GM08714 (cell line): Measurements from ENCODE around the gene SNED1.

Experiments
- H3K4me3 ChIP-seq: fragments of 200-500 bp; sonication (Bioruptor generic); 2 replicates; pipeline ENCODE4 v1.5.1; 2014; ENCODE audit warnings: mild to moderate bottlenecking, low read length, inconsistent platforms
- ZNF274 ChIP-seq: IDR thresholded peaks from 2 replicates; pipeline ENCODE4 v1.6.1; 2012; ENCODE audit warnings: mild to moderate bottlenecking, low read depth, low read length

The SNED1 gene

DNA sequence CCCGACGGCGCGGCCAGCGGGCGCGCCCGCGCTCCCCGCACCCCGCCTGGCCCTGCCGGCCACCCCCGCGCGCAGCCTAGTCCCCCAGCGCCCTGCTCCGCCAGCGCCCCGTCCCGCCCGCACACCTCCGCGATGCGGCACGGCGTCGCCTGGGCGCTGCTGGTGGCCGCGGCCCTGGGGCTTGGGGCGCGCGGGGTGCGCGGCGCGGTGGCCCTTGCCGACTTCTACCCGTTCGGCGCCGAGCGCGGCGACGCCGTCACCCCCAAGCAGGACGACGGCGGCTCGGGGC lies 232 bp downstream of the SNED1 start:
- no peak for TF ChIP-seq ZNF274
- no peak overlapping the region for H3K4me3 ChIP-seq

DNA sequence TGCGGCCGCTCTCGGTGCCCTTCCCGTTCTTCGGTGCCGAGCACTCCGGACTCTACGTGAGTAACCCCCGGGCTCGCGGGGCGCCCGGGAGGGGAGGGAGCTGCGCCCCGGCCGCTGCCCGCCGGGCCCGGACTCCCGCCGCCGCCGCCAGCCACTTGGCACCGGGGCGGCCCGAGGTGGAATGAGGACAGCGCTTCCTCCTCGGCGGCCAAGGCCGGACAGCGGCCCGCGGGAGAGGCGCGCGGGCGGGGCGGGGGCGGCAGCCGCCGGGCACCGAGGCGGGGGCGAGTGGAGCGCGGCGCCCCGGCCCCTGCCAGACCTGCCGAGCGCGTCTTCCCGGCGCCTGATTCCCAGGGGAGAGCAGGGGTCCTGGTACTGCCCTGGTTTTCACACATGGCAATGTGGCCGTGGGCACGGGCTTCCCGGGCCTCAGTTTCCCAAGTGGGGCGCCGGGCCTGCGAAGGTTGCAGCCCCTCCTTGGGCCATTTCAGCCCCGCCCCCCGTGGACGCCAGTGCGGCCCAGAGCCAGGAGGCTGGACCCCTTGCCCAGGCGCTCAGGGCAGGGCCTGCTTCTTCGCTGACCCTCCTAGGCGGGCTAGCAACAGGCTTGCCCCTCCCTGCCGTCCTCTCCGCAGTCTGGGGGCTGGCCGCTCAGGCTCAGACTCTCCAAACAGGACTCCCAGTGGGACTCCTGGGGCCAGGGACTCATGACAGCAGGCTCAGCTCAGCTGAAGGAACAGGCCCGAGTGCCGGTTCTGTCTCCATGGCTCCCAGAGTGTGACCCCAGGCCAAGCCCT lies 775 bp downstream of the SNED1 start:
- no peak for TF ChIP-seq ZNF274
- no peak overlapping the region for H3K4me3 ChIP-seq

DNA sequence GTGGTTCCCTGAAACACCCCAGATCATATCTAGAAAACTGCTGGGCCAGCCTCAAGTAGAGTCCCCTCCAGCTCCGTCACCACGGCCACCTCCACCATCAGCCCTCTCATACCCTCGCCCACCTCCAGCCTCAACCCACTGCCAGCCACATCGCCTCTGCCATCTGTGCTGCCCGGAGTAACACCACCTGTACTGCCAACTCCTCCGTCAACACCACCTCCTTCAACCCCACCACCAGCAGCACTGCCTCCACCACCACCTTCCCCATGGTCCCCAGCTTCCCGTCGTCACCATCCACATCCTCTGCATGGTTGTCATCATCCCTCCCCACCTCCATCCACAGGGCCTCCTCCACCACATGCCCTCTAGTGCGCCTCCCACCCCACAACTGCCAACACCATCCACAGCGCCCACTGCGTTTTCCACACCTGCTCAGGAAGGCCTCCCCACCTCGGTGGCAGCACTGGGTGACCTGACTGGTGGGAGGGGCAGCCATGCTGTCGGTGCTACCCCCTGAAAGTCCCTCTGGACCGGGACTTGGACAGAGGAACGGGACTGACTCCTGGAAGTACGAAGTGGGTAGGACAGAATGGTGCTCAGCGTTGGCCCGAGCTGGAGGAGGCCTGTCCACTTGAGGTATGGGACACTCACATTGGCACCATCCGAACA lies 1.6 kb downstream of the SNED1 start:
- H3K4me3 ChIP-seq, result no peak overlapping the region
- no peak for TF ChIP-seq ZNF274

DNA sequence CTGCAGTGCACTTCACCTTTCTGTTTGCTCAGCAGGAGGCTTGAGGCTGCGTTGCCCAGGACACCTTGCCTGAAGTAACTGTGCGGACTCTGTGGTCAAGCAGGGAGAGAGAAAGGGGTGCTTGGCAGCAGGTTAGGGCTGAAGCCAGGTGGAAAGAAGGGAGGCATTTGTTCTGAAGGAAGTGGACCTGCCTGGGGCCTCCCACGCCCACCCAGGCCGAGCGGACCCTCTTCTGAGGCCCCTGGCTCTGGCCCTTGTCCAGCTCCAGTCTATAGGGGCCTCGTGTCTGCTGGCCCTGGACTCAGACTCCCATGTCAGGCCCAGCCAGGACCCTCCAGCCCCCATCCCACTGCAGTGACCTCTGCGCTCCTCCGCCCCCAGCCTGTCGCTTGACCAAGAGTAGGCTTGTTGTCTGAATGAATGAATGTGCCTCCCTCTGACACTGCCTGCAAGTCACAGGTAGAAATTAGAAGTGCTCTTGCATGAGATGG lies 2.5 kb downstream of the SNED1 start:
- no peak overlapping the region for H3K4me3 ChIP-seq
- no peak for TF ChIP-seq ZNF274

DNA sequence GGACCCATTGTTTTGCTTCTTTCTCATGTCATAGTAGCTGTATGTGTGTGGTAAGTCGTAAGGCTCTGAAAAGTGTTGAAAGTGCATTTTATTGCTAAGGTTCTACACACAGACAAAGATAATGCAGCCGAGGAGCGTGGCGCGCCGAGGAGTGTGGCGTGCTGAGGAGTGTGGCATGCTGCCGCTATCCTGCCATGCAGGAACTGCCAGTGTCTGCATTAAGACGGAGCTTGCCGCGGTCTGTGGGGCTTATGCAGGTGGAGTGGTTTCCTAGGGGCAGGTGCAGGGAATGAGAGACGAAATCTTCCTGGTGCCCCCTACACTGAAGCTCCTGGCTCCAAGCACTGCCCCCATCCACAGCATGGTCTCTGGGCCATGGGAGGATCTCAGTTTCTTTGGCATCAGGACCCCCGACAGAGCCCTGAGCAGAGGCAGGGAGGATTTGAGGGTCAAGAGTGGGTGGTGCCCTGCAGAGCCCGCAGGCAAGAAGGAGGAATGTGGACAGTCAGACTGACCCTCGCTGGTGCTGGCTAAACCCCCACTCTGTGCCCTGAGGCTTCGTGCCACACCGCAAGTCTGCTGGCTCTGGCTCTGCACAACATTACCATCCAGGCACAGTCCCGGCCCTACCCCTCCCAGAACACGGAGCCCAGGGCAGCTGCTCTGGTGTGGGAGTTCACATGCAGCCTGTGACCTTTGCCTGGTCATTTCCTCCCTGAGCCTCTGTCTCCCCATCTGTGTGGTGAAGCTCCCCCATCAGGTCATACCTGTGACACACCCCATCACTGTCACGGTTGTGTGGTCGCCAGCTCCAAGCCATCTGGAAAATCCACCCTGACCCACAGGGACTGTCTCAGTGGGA lies 3.2 kb downstream of the SNED1 start:
- H3K4me3 ChIP-seq, result no peak overlapping the region
- TF ChIP-seq ZNF274, result no peak

DNA sequence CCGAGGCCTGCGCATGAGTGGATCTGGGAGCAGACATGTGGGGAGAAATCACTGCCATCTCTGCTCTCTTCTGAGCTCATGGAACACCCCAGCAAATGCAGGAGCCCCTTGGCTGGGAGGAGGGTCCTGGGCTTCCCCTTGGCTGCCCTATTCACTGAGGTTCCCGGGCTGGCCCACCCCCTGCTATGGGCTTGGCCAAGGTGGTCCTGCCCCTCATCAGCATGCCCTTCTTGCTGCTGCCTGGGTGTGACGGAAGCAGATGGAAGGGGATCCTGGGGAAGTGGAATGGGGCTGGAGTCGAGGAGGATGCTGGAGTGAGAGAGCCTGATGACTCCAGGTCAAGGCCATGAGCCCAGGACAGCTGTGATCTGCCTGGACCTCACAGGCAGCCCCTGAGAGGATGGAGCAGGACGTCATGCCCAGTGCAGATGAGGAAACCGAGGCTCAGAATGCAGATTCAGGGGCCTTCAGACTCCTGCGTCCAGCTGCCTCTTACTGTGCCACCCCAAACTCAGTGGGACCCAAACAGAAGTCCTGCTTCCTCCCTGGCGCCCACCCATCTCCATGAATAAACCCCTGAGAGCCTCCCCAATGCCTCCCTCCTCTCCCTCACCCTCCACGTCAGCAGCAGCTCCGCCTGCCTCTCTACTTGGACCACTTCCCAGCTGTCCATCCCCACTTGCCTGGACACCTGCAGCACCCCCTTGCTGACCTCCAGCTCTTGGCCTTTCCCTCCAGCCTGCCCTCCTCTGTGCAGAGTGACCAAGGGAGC lies 4.0 kb downstream of the SNED1 start:
- no peak for TF ChIP-seq ZNF274
- no peak overlapping the region for H3K4me3 ChIP-seq

DNA sequence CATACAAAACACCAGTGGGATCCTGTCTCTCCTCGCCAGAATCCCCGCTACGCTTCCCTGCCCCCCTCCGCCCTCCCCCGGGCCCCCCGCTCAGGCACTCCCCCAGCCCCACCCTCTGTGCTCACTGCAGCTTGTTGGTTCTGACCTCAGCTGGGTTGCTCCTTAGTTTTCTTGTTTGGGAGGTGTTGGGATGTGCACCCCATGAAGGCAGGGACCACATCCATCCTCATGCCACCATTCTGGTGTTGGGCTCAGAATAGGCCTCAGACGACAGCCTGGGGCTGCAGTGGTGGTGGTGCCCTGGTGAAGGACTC lies 4.6 kb downstream of the SNED1 start:
- no peak overlapping the region for H3K4me3 ChIP-seq
- no peak for TF ChIP-seq ZNF274

DNA sequence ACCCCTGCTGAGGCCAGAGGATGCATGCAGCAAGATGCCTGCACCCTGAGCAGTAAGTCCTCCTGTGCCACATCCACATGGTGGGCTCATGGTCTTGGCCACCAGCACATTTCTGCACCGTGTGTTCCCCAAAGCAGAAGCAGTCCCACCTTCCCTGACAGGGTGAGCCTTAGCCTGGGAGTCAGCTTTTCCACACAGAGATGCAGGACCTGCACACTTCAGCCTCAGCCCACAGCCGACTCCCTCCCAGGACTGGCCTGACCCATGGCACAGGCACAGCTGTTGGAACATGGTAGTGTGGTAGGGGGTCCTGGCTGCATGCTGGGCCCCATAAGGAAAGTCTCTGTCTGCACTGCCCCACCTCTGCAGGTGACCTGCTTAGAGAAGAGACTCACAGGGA lies 5.0 kb downstream of the SNED1 start:
- no peak for TF ChIP-seq ZNF274
- H3K4me3 ChIP-seq, result no peak overlapping the region

DNA sequence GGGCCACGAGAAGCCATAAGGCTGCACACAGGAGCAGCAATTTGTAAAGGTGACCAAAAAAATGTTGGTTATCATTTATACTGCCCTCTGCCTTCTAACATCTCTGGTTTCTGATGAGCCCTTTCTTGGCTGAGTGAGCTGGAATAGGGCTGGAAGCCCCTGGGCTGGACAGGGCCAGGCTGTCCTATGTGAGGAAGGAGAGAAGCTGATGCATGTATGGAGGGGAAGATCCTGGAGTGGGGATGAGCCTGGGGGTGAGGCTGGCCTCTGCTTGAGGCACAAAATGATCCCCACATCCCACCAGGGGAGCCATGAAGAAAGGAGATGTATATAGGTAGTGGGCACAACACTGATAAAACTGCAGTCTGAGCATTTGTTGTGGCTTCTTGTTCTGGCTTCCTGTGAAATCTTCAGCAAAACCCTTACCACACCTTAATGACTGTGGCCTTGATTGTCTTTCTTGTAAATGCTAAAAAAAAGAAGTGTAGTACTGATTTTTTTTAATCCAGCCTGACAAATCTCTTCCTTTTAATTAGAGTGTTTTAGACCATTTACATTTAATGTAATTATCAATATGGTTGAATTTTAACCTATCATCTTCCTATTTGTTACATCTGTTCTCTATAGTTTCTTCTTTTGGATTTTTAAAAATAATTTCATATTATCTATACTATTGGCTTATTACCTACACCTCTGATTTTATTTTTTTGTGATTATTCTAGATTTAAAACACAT lies 5.6 kb downstream of the SNED1 start:
- TF ChIP-seq ZNF274, result no peak
- no peak overlapping the region for H3K4me3 ChIP-seq

DNA sequence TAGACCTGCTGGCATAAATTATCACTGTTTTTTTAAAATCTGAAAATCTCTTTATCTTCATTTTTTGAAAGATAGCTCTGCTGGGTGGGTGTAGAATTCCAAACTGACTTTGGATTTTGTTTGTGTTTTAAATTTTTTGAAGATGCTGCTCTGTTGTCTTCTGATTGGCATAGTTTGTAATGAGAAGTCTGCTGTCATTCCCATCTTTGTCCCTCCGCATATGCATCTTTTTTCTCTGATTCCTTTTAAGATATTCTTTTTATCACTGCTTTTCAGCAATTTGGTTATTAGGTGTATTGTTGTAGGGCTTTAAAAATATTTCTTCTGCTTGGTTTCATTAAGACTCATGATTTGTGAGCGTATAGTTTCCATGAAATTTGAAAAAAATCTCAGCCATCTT lies 7.2 kb downstream of the SNED1 start:
- H3K4me3 ChIP-seq, result no peak overlapping the region
- TF ChIP-seq ZNF274, result no peak

DNA sequence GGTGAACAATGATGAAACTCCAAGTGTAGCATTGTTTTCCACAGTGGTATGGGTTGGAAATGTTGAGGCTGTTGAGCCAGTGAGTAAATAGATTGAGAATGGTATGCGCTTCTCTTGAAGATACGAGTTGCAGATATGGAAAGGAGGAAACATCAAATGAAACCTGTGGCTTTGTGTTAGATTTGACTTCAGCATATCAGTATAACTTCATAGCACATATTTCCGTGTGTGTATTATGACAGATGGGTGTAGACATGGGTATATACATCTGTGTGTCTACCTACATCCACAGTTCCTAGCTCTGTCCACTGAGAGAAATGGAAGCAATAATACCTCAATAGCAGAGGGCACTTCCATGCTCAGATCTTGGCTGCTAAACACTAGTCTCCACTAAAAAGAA lies 8.0 kb downstream of the SNED1 start:
- TF ChIP-seq ZNF274, result no peak
- H3K4me3 ChIP-seq, result no peak overlapping the region

DNA sequence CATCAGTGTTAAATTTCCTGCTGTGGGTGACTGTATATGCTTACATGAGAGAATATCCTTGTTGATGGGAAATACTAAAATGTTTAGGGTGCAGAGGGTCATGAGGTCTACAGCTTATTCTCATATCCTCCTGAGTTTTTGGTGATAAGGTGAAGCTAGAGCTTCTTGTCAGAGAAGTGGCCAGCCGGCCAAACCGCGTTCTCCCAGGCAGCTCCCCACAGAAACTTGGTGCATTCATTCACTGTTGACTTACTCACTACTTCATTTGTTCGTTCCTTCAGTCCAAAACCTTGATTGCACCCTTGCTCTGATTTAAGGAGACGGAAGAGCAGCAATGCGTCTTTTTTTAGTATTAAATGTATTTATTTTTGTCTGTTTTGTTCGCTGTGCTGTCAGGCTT lies 8.7 kb downstream of the SNED1 start:
- TF ChIP-seq ZNF274, result no peak
- H3K4me3 ChIP-seq, result no peak overlapping the region

DNA sequence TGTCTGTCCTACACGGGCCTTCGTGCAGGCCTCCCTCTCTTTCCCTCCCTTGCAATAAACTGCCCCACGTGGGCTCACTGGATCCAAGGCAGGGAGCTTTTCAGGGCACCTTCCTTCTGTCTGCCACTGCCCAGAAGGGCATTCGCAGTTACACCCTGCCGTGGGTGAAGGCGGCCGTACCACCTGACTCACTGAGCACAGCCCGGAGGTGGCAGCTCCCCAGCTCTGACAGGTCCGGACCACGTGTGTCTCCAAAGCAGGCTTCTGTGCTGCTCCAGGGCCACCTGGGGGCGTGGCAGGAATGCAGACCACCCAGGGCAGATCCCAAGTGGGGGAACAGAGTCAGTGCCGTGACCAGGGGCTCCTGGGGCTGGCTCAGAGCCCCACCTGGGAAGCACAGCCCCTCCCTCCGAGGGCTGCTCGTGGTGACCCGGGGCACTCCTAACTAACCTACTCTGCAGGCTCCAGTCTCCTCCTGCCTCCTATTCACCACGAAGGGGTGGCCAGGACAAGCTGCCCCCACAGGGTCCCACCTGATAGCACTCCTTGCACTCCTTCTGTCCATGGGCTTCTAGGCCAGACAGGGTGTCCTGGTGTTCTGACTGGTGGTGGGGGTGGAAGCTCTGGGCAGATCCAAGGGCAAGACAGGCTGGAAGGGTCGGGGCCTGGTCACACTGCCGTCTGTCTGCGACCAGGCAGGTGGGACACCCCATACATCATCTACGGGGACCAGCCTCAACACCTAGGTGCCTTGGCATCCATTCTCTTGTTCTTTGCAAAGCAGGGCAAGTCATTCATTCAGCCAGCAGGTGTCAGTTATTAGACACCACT lies 9.7 kb downstream of the SNED1 start:
- H3K4me3 ChIP-seq, result no peak overlapping the region
- no peak for TF ChIP-seq ZNF274
